RPMI8226 (cell line): Measurements from ENCODE around the gene RAPGEF2.
"Not testable (repeated sequence)": the region's sequence is repeated elsewhere in the genome, so short reads cannot be mapped to it uniquely, and the experiment has no call there.

Experiments used
- DNase-seq: peaks from one replicate; pipeline ENCODE4 v3.0.0-alpha.2; 2015

RAPGEF2 gene

DNA sequence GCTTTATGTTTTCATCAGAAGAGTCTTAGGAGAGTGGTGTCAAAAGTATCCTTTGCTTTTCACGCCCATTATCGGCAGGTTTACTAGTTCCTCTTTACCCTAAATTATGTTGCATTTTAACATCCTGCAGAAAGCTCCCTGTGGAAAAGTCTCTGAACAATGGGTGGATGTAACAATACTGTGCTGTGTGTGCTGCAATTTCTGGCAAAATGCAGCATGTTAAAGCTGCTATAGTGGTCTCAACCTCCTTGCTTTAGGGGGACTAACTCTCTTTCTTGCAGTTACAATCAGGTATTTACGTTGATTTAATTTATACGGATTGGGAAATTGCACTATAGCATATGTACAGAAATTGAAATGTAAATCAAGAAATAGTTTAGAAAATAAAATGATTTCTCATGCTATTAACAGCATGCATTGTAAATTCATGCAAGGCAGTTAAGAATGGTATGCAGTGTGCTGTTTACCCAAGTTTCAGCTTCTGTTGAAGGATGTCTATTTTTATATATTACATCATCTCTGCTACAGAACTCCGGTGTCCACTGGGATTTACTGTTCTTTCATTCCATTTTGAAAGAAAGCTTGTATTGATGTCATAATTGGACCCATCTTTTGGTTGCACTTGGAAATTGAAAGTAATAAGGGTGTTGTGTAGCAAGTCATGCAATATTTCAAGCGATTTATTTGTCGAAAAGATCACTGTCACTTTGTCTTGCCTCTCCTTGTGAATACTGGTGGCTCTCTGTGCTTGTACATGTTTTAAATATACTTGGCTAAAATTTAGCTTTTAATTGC, 145.7 kb downstream of the RAPGEF2 start:
- no peak for DNase-seq

DNA sequence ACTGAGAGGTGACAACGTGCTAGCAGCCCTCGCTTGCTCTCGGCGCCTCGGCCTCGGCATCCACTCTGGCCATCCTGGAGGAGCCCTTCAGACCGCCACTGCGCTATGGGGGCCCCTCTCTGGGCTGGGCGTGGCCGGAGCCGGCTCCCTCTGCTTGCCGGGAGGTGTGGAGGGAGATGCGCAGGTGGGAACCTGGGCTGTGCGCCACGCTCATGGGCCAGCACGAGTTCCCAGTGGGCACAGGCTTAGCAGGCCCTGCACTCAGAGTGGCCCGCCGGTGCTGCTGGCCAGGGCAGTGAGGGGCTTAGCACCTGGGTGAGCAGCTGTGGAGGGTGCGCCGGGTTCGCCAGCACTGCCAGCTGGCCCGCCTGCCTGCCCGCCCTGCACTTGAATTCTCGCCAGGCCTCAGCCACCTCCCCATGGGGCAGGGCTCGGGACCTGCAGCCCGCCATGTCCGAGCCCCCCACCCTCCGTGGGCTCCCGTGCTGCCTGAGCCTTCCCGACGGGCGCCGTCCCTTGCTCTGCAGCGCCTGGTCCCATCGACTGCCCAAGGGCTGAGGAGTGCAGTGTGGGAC, 148.0 kb downstream of the RAPGEF2 start:
- no peak for DNase-seq

DNA sequence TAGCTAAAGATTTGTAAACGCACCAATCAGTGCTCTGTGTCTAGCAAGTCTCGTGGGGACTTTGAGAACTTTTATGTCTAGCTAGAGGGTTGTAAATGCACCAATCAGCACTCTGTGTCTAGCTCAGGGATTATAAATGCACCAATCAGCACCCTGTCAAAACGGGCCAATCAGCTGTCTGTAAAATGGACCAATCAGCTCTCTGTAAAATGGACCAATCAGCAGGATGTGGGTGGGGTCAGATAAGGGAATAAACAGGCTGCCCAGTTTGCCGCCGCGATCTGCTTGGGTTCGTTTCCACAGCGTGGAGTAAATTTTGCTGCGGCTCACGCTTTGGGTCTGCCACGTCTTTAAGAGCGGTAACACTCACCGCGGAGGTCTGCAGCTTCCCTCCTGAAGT, 148.7 kb downstream of the RAPGEF2 start:
- not testable (repeated sequence) for DNase-seq

DNA sequence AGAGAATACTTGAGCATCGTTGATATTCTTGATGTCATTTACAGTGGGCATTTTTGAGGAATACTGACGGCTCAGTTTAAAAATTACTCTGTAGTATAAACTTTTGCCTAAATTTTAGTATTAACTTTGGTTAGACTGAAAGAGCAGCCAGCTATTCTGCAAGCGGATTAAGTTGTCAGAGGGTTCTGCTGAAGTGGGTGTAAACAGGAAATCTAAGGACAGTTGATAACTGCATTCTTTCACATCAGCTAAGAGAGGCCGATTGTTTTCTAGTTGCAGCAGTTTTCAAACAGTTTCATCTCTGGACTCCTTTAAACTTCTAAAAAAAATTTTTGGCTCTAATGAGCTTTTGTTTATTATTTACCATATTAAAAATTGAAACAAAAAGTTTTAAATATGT, 149.6 kb downstream of the RAPGEF2 start:
- DNase-seq: no peak

DNA sequence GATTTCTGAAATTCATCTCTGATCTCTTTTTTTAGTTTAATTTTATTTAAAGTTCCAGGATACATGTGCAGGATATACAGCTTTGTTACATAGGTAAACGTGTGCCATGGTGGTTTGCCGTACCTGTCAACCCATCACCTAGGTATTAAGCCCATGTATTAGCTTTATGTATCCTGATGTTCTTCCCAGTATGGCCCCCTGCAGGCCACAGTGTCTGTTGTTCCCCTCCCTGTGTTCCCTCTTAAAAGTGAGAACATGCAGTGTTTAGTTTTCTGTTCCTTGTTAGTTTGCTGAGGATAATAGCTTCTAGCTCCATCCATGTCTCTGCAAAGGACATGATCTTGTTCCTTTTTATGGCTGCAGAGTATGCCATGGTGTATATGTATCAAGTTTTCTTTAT, 153.2 kb downstream of the RAPGEF2 start:
- no peak for DNase-seq

DNA sequence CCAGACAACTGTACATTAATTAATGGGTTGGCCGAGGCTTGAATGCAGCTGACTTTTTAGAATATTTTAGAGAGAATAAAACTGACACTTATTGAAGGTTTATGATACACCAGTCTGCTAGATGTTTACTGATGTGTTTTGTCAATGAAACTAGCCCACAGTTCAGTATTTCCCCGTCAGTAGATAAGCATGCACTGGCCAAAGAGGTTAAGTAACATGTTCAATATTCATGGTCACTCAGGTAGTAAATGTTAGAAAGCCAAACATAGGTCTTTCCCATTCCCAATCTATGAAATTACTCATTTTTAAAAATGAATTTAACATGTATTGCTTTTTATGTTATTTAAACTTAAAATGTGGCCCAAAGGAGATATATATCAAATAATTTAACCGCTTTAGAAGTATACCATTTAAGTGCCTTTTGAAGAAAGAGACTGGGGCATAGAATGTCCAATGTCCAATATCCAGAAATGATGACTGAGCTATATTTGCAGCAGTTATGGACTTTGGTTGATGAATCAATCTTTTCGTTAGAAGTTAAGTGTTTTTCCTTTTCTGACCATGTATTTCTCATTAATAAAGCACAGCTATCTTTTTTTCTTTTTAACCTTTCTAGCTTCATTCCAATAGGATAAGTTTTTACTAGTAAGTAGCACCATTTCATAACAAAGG, 156.1 kb downstream of the RAPGEF2 start:
- no peak for DNase-seq

DNA sequence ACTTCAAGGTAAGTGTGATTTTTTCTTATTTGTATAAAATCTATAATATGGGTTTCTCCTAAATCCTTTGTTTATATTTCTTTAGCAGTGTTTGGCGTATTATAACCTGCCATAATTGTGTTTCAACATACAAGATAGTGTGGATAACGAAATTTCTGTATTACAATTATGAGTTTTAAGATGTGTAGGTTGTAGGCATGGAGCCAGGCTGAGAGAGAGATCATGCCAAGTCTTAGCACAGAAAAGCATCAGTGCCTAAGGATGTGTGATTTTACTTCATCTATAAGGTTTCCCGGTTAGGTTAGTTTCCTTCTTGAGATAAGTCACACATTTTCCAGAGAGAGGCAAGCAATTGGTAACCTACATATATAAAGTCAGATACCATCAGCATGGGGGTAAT, 161.2 kb downstream of the RAPGEF2 start:
- no peak for DNase-seq

DNA sequence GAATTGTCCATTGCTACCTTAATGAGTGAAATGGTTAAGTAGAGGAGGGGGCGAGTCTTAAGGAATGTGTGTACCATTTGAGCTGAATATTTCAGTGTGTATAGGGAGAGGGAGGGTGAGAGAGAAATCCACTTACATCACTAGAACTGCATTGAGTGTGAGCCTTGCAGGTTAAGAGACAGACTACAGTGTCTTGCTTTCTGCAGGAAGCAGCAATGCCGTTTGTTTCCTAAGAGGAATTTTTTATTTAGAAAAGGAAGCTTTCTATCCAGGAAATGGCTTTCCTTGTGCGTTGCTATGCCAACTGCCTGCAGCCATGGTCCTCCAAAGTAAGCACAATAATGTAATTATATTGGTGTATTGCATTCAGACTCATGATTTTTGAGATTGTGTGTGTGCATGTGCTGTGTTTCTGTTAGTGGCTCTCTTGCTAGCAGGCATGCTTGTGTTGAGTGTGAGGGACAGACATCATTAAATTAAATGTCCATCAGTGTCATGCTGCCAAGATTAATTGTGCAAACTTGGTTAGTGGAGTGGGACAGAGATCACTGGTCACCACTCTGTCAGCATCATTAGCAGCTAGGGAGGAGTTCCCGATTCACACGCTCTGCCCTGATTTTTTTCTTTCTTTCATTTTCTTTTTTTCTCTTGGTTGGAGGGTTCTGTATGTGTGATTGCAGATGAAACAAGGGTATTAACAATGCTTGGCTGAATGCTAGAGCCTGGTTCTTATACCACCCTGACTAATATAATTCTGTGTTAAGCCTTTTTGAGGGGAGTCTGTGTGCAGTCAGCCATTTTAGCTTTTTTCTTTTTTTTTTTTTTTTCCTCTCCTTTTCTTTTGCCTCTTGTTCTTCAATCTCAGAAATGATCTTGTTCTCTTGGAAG, 164.3 kb downstream of the RAPGEF2 start:
- DNase-seq: no peak

DNA sequence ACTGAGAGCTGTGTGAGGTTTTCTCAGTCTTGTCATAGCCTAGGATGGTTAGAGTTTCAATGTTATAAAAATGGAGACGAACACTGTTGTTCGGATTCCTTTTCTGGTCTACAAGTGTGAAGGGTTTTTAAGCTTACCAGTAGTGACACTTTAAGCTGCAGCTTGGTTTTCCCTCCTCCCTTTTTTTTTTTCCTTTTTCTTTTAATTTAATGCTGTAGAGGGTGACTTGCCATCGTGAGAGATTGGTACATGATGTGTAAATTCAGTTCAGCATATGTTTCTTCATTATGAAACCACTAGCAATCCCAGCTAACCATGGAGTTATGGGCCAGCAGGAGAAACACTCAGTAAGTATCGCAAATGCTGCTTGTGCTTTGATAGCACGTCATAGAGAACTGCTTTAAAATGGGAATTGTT, 165.0 kb downstream of the RAPGEF2 start:
- DNase-seq: no peak

DNA sequence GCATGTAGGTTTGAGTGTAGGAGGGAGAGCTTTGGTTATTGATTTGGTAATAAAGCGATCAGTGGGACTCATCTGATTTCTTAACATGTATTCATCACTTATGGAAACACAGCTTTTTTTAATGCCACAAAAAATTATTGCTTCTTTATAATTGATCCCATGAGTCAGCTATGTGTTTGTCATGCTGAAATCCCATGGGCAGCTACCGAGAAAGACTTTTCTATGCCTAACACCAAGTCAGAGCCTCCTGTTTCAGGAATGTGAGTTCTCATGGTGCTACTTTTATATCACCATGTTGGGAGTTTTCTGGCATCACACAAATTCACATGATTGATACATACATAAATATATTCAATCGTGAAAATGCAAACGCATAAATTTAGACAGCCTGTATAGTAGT, 165.7 kb downstream of the RAPGEF2 start:
- DNase-seq: no peak

DNA sequence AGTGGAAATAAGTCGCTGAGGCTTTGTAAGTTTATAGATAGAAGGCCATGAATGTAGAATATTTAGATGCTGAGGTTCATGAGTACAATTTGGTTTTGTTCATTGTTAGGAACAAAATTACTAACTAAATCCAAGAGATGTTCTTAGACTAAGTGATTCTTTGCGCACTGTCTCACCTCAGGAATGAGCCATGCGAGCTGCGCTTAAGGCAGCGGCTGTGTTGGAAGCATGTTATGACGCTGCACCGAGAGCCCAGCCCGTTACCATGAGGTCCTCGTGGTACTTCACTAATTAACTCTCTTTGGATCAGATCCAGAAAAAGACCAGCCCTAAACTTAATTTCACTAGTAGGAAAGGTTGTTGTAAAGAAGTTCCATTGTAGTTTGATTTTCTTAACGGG, 166.2 kb downstream of the RAPGEF2 start:
- no peak for DNase-seq

DNA sequence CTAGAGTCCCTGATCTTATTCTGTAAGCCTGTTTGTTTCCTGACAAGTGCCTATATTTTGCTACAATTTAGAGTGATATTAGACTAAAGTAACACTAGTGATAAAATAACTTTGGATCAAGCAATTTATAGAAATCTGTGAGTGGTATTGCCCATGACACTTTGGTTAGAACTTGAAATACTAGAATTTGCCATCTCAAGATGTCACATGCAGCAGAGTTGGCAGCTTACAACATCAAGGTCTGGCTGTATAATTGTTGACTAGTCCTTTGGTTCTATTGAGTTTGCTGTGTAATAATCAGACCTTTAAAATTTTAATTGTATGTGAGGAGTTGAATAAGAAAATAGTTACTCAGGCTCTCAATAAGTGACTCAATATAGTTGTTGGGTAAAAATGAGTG, 167.1 kb downstream of the RAPGEF2 start:
- DNase-seq: no peak

DNA sequence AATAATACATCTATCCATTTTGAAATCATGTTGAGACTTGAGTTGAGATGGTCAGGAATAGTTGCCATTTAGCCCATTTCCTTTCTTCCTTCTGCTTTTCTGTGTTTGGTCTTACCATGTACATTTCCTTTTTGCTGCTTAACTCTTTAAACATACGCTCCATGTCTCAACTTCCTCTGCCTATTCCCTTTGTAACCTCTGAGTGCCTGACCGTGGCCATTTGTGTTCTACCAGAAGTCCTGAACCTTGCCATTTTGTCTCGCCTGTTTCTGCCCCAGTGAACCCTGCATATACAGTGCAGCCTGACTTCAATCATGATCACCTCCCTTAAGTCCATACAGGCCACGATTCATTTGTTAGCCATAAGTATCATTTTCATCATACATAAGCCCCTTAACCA, 169.0 kb downstream of the RAPGEF2 start:
- DNase-seq: no peak

DNA sequence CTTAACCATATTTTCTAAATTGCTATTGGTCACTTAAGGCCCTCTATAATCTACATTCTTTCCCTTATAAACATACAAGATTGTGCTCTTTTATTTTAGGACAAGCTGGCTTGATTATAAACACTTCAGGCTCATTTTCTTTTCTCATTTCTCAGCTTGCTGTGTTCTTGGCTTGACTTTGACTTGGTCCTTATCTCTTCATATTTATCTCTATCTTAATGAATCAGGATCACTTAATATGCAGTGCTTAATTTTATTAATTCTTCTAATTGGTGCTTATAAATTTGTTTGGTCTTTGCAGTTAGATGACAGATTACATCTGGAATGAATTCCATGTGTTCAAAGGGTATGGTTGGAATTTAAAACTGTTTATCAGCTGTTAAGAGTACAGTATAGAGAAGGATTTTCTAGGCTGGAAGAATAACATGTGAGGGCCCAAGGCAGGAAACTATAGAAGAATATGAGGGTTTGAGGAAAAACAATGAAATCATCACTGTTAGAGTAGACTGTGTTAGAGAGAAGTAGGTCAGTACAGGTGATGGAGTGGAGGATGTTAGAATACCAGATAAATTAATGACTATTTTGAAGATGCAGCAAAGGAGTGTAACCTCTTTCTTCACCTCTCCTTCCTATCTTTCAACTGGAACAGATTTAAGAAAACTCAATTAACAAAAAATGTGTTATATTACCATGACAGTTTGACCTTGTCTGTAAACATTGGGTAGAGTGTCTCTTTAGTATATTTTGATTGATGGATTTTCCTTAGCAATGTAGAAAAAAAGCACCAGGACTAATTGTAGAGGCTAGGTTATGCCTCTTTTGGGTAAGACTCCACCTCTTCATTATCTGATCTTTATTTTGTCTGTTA, 169.6 kb downstream of the RAPGEF2 start:
- DNase-seq: no peak

DNA sequence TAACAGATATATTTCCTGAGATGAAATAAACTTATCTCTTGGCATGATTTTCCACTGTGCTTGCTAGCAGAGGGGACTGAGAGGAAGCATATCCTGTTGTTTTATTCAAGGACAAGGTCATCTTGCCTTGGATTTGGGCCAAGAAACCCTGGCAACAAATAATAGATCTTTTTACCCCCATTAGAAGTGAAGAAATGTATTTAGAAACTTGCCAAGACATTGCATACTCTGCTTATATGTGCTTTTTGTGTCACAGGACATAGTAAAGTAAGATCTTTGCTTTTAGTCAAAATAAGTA, 170.2 kb downstream of the RAPGEF2 start:
- DNase-seq: no peak

DNA sequence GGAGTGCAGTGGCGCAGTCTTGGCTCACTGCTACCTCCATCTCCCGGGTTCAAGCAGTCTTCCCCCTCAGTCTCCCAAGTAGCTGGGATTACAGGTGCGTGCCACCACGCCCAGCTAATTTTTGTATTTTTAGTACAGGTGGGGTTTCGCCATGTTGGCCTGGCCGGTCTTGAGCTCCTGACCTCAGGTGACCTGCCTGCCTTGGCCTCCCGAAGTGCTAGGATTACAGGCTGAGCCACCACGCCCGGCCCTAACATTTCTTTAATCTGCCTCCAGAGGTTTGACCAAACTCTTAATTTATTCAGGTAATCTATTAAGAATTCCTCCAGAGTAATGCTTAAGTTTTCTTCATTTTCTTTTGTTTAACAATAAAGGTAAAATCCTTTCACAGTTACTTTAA, 171.0 kb downstream of the RAPGEF2 start:
- DNase-seq: no peak

DNA sequence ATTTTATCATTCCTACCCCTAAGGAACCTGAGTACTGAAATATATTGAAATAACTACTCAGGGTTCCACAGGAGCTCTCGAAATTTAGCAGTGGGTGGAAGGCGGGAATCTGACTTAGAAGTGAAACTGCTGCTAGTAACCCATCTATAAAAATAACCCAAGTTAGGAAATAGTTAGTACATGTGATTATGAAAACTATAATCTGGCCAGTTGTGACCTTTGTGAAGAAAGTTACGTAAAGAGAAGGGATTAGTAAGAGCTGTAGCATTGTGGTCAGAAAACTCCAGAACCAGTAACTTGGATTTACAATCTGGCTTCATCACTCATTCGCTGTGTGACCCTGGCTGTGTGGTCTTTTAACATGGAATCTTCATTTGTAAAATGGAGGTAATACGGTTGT, 175.5 kb downstream of the RAPGEF2 start:
- no peak for DNase-seq

DNA sequence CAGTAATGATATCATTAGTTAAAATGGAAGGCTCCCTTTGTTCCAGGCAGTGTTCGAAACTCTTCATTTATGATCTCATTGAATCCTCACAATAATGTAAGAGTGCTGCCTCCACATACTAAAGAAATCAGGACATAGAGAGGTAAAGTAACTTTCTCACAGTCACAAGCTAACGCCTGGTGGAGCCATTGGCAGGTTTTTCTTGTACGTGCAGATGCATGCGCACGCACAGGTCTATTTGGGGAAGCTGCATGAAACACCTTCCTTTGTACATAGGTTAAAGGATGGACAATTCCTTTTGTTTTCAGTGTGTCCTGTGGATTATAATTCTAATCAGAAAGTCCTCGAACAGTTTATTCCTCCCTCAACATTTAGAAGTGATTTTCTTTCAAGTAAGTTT, 176.2 kb downstream of the RAPGEF2 start:
- DNase-seq: no peak

DNA sequence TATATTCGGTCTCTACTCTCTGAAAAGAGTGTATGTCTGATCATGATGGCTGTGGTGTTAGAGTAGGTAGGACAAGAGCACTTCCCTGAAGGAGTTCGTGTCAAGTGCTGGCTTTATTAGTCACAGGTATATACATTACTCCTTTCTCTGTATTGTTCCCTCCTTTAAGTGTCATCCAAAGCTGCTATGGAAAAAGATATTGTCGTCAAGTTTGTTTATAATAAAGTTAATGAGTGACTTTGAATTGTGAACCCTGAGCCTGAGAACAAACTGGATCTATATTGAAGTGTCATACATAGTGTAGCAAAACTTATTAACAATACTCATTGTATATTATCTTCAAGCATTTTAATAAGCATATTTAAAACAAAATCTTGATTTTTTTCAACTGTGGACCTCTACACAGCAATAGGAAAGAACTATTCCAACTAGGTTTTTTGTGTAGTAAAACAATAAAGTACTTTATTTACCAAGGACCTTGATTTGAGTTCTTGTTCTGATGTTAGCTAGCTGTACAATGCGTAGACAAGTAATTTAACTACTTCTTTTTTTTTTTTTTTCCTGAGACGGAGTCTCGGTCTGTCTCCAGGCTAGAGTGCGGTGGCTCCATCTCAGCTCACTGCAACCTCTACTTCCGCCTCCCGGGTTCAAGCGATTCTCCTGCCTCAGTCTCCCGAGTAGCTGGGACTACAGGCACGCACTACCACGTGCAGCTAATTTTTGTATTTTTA, 177.7 kb downstream of the RAPGEF2 start:
- DNase-seq: no peak

DNA sequence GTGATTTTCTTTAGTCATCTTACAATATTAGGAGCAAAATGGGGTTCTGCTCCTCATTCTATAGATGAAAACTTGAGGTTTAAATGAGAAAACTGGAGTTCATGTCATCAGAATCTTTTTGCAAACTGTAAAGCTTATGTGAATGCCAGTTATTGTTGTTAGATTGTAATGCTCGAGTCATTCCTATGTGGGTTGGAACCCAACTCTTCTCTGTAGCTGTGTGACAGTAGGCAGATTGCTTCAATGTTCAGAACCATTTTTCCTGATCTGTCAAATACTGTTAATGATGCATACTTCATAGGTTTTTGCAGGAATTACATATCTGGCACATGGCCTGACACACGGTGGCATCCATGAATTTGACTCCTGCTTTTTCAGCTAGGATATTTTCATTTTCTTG, 178.9 kb downstream of the RAPGEF2 start:
- no peak for DNase-seq

DNA sequence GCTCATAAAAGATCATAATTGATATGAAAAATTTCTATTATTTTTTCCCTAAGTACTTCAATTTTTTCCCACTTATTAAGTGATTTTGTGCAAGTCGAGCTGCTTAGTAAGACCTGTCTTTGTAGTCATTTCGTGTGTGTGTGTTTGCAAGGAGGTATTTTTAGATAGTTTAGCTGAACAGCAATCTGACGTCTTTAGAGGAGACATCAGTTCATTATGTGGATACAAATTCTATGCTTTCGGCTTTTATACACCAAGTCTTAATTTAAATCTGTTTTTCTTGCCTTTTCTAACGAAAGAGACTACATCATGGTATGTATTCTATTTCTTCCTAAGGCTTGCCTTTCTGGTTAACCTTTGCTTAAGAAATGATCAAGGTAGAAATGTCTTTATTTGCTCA, 179.4 kb downstream of the RAPGEF2 start:
- no peak for DNase-seq

DNA sequence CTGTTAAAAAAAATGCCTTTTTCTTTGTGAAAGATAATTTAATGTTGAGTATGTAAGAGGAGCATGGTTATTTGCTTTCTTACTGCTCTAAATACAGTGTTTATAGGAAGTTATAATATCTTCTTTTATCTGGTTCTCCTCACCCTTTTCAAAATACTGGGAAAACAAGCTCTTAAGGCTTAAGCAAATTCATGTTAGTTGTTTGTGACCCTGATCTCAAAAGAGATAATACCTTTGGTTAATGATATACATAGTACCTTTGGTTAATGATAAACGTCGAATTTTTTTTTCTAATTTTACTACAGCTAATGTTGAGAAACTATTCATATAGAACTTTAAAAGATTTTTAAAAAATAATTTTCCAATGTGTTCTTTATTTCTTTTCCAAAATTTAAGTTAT, 180.1 kb downstream of the RAPGEF2 start:
- no peak for DNase-seq
